ENCODE results near the gene XPNPEP2. TPM values are rescaled to one million over a fixed set of nuclear protein-coding genes. Genes with fewer than 3 reads are reported as not detected.

XPNPEP2 gene
- polyA plus RNA-seq, 1 of the 3 experiments (the other 2 are of a cell fraction): 0.21 TPM

DNA sequence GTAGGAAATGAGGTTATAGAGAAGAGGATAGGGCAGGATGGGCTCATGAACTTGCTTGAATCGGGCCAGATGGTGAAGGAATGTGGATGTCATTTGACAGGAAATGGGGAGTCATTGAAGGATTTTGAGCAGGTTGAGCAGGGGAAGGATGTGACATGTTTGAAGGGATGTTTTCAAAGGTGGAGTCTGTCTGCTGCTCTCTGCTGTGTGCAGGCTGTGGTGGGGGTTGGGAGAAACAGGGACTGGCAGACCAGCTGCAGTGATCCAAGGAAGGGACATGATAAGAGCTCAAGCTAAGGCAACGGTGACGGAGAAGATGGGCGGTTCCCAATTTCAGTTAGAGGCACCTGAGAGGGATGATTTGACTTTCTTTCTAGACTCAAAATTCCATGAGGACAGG is 14.0 kb upstream of the XPNPEP2 start (continued):
- no peak for TF ChIP-seq REST (IDR thresholded peaks at IDR 0.05; ENCODE audit: low read depth, low read length)
- TF ChIP-seq, protein P1, sequence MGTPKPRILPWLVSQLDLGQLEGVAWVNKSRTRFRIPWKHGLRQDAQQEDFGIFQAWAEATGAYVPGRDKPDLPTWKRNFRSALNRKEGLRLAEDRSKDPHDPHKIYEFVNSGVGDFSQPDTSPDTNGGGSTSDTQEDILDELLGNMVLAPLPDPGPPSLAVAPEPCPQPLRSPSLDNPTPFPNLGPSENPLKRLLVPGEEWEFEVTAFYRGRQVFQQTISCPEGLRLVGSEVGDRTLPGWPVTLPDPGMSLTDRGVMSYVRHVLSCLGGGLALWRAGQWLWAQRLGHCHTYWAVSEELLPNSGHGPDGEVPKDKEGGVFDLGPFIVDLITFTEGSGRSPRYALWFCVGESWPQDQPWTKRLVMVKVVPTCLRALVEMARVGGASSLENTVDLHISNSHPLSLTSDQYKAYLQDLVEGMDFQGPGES (IDR thresholded peaks at IDR 0.05; ENCODE audit: low read depth, low read length): no peak
- TF ChIP-seq FOXM1 (IDR thresholded peaks at IDR 0.05; ENCODE audit: low read depth): no peak
- TF ChIP-seq, protein P2, sequence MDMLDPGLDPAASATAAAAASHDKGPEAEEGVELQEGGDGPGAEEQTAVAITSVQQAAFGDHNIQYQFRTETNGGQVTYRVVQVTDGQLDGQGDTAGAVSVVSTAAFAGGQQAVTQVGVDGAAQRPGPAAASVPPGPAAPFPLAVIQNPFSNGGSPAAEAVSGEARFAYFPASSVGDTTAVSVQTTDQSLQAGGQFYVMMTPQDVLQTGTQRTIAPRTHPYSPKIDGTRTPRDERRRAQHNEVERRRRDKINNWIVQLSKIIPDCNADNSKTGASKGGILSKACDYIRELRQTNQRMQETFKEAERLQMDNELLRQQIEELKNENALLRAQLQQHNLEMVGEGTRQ (IDR thresholded peaks at IDR 0.05; ENCODE audit: borderline replicate concordance, low read depth, low read length): no peak
- TF ChIP-seq EZH2phosphoT487 (IDR thresholded peaks at IDR 0.05; ENCODE audit: borderline replicate concordance, low read depth): no peak

- WGBS (ENCODE audit: low lambda C conversion rate): 15% methylated on average over 4 of the region's 4 CpGs
- TF ChIP-seq REST (IDR thresholded peaks at IDR 0.05; ENCODE audit: low read depth, low read length): peak; percentile 94
- peak; percentile 88 for TF ChIP-seq RAD21 (IDR thresholded peaks at IDR 0.05; ENCODE audit: low read length)
- no peak for TF ChIP-seq MXI1 (IDR thresholded peaks at IDR 0.05; ENCODE audit: low read depth, low read length)
- TF ChIP-seq, protein P3, sequence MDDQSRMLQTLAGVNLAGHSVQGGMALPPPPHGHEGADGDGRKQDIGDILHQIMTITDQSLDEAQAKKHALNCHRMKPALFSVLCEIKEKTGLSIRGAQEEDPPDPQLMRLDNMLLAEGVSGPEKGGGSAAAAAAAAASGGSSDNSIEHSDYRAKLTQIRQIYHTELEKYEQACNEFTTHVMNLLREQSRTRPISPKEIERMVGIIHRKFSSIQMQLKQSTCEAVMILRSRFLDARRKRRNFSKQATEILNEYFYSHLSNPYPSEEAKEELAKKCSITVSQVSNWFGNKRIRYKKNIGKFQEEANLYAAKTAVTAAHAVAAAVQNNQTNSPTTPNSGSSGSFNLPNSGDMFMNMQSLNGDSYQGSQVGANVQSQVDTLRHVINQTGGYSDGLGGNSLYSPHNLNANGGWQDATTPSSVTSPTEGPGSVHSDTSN (IDR thresholded peaks at IDR 0.05): no peak
- TF ChIP-seq SMC3 (IDR thresholded peaks at IDR 0.05; ENCODE audit: low read depth, low read length): peak; percentile 93
- TF ChIP-seq, protein P4, sequence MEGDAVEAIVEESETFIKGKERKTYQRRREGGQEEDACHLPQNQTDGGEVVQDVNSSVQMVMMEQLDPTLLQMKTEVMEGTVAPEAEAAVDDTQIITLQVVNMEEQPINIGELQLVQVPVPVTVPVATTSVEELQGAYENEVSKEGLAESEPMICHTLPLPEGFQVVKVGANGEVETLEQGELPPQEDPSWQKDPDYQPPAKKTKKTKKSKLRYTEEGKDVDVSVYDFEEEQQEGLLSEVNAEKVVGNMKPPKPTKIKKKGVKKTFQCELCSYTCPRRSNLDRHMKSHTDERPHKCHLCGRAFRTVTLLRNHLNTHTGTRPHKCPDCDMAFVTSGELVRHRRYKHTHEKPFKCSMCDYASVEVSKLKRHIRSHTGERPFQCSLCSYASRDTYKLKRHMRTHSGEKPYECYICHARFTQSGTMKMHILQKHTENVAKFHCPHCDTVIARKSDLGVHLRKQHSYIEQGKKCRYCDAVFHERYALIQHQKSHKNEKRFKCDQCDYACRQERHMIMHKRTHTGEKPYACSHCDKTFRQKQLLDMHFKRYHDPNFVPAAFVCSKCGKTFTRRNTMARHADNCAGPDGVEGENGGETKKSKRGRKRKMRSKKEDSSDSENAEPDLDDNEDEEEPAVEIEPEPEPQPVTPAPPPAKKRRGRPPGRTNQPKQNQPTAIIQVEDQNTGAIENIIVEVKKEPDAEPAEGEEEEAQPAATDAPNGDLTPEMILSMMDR (IDR thresholded peaks at IDR 0.05): peak; percentile 89
- H3F3A ChIP-seq (replicated peaks; ENCODE audit: insufficient read depth): no peaks in the 10 kb centered on the region
- no peaks in the 10 kb centered on the region for H4K20me1 ChIP-seq (ENCODE audit: insufficient read depth)
- H3K4me1 ChIP-seq (ENCODE audit: control insufficient read depth in 1 of 2, insufficient read depth in 2 of 2, low read depth in 1 of 2, low read length in 1 of 2): no peaks in the 10 kb centered on the region; a peak in 1 of 4 replicates
- H3K4me3 ChIP-seq (ENCODE audit: low read depth in 2 of 2, low read length in 1 of 2): no peak overlapping the region
- H3K27me3 ChIP-seq (ENCODE audit: insufficient read depth): peaks cover 6% of the 10 kb centered on the region
- no peak overlapping the region for H3K4me2 ChIP-seq
- no peak overlapping the region for H3K9ac ChIP-seq
- POLR2A ChIA-PET: interaction anchor here (0.9 to 1.6 kb wide), 2 partner anchors 12 to 32 kb away, joined by 3 to 6 read pairs; partner anchors contain the start of gene XPNPEP2
- H3K27ac ChIP-seq (ENCODE audit: low read depth in 2 of 2, low read length in 1 of 2): no peak overlapping the region
- no peaks in the 10 kb centered on the region for H3K36me3 ChIP-seq (replicated peaks in 1 of 2; ENCODE audit: control insufficient read depth in 1 of 2, insufficient read depth in 2 of 2, low read length in 1 of 2)
- H3K9me2 ChIP-seq: no peaks in the 10 kb centered on the region
- CTCF ChIA-PET: interaction anchor here (0.6 to 4.9 kb wide), 49 partner anchors 9 to 340 kb away, joined by 3 to 119 read pairs (median 4); partner anchors contain the start of genes APLN and XPNPEP2
- peak; percentile 51 for DNase-seq
- no peaks in the 10 kb centered on the region for H3K79me2 ChIP-seq (ENCODE audit: insufficient read depth)
- H3K9me3 ChIP-seq: no peaks in the 10 kb centered on the region
- H2AFZ ChIP-seq (ENCODE audit: low read depth): no peak overlapping the region
Measured at GRCh38 chrX:129726307-129727111, 12.3 kb upstream of the XPNPEP2 start.

Data from SK-N-SH (cell line).